ENCODE data around the gene NR1H2. TPM values are rescaled to one million over a fixed set of nuclear protein-coding genes. Genes with fewer than 3 reads are reported as not detected.
"Not testable (repeated sequence)": the region's sequence is repeated elsewhere in the genome, so short reads cannot be mapped to it uniquely, and the experiment has no call there.

Gene NR1H2
- total RNA-seq, 1 donor from 2014 or later, result 56.8 TPM

GRCh38 chr19:50344661-50345318, 31.5 kb upstream of the NR1H2 start:
- no peak for DNase-seq (ENCODE audit: low read depth, low spot score)

GRCh38 chr19:50347089-50347581, 29.1 kb upstream of the NR1H2 start:
- DNase-seq (ENCODE audit: low read depth, low spot score), result not testable (repeated sequence)

GRCh38 chr19:50349277-50350057, 26.8 kb upstream of the NR1H2 start:
- DNase-seq (ENCODE audit: low read depth, low spot score), result no peak

- no peak for DNase-seq (ENCODE audit: low read depth, low spot score)
Observed at GRCh38 chr19:50352242-50352641, 24.0 kb upstream of the NR1H2 start.

- DNase-seq (ENCODE audit: low read depth, low spot score), result not testable (repeated sequence)
Observed at GRCh38 chr19:50353487-50353880, 22.8 kb upstream of the NR1H2 start.

- DNase-seq (ENCODE audit: low read depth, low spot score), result no peak
Observed at GRCh38 chr19:50356691-50357177, 19.5 kb upstream of the NR1H2 start.

- no peak for DNase-seq (ENCODE audit: low read depth, low spot score)
Observed at GRCh38 chr19:50357178-50358100, 18.8 kb upstream of the NR1H2 start.

GRCh38 chr19:50358483-50359327, 17.6 kb upstream of the NR1H2 start:
- no peak for DNase-seq (ENCODE audit: low read depth, low spot score)

GRCh38 chr19:50359328-50359818, 16.9 kb upstream of the NR1H2 start:
- no peak for DNase-seq (ENCODE audit: low read depth, low spot score)

- DNase-seq (ENCODE audit: low read depth, low spot score), result no peak
Observed at GRCh38 chr19:50361290-50362029, 14.8 kb upstream of the NR1H2 start.

GRCh38 chr19:50362030-50362412, 14.2 kb upstream of the NR1H2 start:
- no peak for DNase-seq (ENCODE audit: low read depth, low spot score)

- DNase-seq (ENCODE audit: low read depth, low spot score), result no peak
Observed at GRCh38 chr19:50362656-50363424, 13.4 kb upstream of the NR1H2 start.

- no peak for DNase-seq (ENCODE audit: low read depth, low spot score)
Observed at GRCh38 chr19:50365434-50366306, 10.6 kb upstream of the NR1H2 start, which contains the start of gene NAPSA. TSS of gene NAPSA (minus strand) at chr19:50365639. CDS start at chr19:50365621, 18 bp downstream.

- no peak for DNase-seq (ENCODE audit: low read depth, low spot score)
Observed at GRCh38 chr19:50368649-50369570, 7.3 kb upstream of the NR1H2 start.

- DNase-seq (ENCODE audit: low read depth, low spot score), result no peak
Observed at GRCh38 chr19:50371914-50372475, 4.3 kb upstream of the NR1H2 start.

GRCh38 chr19:50377051-50377461, 799 bp downstream of the NR1H2 start:
- no peak for DNase-seq (ENCODE audit: low read depth, low spot score)
